Hepatocyte (in vitro differentiated cells): ENCODE data around the gene ELMOD3.

ENCODE experiments used
- CTCF ChIP-seq: fragments of 200-600 bp; sonication (generic); IDR thresholded peaks from 2 replicates; pipeline ENCODE4 v1.5.1; 2016; ENCODE audit warnings: antibody characterized with exemption, mild to moderate bottlenecking; ENCODE audit not compliant: poor library complexity
- EZH2phosphoT487 ChIP-seq: fragments of 200-600 bp; sonication (generic); IDR thresholded peaks from one replicate; pipeline ENCODE4 v1.6.1; 2018; ENCODE audit warnings: antibody characterized with exemption, mild to moderate bottlenecking, low read depth, moderate library complexity; ENCODE audit not compliant: unreplicated experiment, severe bottlenecking

GRCh38 chr2:85431570-85432205 is 77.1 kb downstream of the ELMOD3 start:
- TF ChIP-seq CTCF (no peak), EZH2phosphoT487 (no peak)
